RWPE1 (cell line): ENCODE results near the gene MYRIP.
A peak's percentile ranks its signal among the peaks of the same experiment; 100 is the strongest.

Experiments
- CTCF ChIA-PET: fragments of 350-600 bp; sonication (Branson Sonifier 250); formaldehyde crosslinking; extraction: SDS; loops from one replicate; lab custom pipeline; 2021; lab: Yijun Ruan, JAX
- POLR2A ChIA-PET: fragments of 400-600 bp; formaldehyde crosslinking; extraction: SDS; loops from one replicate; lab custom pipeline; 2020; ENCODE audit warnings: antibody characterized with exemption; ENCODE audit not compliant: low non-redundant PET; lab: Yijun Ruan, JAX
- DNase-seq: peaks from one replicate; pipeline ENCODE4 v3.0.0; 2012; ENCODE audit warnings: low spot score
- H3K27ac ChIP-seq: fragments of 450-650 bp; 2 replicates; pipeline ENCODE4 v1.5.1; 2017
- CTCF ChIP-seq: fragments of 450-650 bp; conservative IDR thresholded peaks from 2 replicates; pipeline ENCODE4 v1.5.1; 2017; ENCODE audit warnings: low read depth, mild to moderate bottlenecking

The MYRIP gene

DNA sequence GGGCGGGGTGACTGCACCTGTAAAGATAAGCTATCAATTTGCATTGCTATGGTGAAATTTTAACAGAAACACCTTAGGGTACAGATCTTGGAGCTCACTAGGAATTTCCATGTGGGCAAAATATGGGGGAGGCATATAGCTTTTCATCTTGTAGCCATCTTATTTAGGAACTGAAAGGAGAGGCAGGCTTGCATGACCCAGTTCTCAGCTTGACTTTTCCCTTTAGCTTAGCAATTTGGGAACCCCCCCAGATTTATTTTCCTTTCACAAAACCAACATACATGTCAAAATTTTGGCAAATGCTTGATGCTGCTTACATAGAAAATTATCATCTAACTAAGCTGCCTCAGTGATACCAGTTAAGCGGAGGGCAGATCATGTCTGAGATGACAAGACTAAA lies 445.1 kb downstream of the MYRIP start:
- CTCF ChIA-PET, result no interaction called here
- POLR2A ChIA-PET, result no interaction called here

DNA sequence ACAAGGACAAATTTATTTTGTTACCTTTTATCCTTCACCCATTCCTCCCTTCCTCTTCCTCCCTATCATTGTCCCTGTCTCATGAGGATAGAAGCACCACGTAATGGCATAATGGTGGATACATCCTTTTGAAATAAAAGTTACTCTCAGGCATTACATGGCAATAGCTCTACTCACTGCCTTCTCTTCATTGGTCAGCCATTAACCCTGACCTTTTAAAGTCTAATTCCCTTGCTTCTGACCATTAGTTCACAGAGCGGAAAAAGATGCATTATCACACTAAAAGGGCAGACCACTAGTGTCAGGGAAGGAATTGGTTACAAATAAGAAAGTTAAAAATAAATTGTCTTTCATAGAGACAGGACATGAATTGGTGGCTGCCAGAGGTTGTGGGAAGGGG lies 445.5 kb downstream of the MYRIP start:
- no peak overlapping the region for H3K27ac ChIP-seq
- CTCF ChIA-PET, result no interaction called here
- POLR2A ChIA-PET, result no interaction called here
- no peak for TF ChIP-seq CTCF
- no peak for DNase-seq

More for the DNA sequence above, 445.1 kb downstream of the MYRIP start:
- H3K27ac ChIP-seq, result no peak overlapping the region
- DNase-seq, result no peak
- no peak for TF ChIP-seq CTCF

- CTCF ChIA-PET, result no interaction called here
- POLR2A ChIA-PET, result no interaction called here
- H3K27ac ChIP-seq, result no peak overlapping the region
Measured at GRCh38 chr3:40255532-40255931, 446.1 kb downstream of the MYRIP start.

GRCh38 chr3:40258064-40258463 lies 448.7 kb downstream of the MYRIP start:
- POLR2A ChIA-PET, result no interaction called here
- CTCF ChIA-PET, result interaction anchor here (1.2 kb wide), 1 partner anchor 31 kb away, joined by 3 read pairs; no protein-coding TSS in a partner anchor
- no peak for TF ChIP-seq CTCF
- DNase-seq, result no peak
- H3K27ac ChIP-seq, result no peak overlapping the region

More at GRCh38 chr3:40255532-40255931, 446.1 kb downstream of the MYRIP start:
- DNase-seq, result no peak
- TF ChIP-seq CTCF, result no peak

- peak; percentile 47 for DNase-seq
- CTCF ChIA-PET, result interaction anchor here (1.2 kb wide), 1 partner anchor 31 kb away, joined by 3 read pairs; no protein-coding TSS in a partner anchor
- H3K27ac ChIP-seq, result no peak overlapping the region
- TF ChIP-seq CTCF, result no peak
- POLR2A ChIA-PET, result no interaction called here
Measured at GRCh38 chr3:40258555-40258954, 449.1 kb downstream of the MYRIP start.

DNA sequence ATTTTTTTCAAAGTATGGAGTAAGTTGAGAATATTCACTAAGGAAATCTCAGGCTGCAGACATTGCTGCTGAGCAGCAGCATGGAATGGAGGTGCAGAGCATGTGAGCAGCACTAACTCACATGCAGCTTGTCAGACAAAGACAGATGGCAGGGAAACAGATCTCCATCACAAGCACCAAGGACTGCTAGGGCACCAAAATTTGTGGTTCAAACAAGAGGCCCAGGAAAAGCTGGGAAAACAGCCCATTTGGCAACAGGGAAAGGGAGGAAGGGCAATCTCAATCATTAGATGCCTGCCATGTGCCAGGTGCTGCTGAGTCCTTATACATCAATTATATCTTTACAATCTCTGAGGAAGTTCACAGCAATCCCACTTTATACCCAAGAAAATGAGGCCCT lies 452.9 kb downstream of the MYRIP start:
- no peak for TF ChIP-seq CTCF
- ChIA-PET POLR2A (no interaction called here), CTCF (interaction anchor here (0.6 to 0.8 kb wide), 2 partner anchors 161 to 1525 kb away, joined by 3 read pairs; no protein-coding TSS in a partner anchor)
- DNase-seq, result no peak
- H3K27ac ChIP-seq, result no peak overlapping the region

- TF ChIP-seq CTCF, result no peak
- no peak overlapping the region for H3K27ac ChIP-seq
- ChIA-PET CTCF (no interaction called here), POLR2A (no interaction called here)
- DNase-seq, result no peak
Measured at GRCh38 chr3:40264451-40264850, 455.0 kb downstream of the MYRIP start.
